Left renal pelvis (tissue), 4 donors: ENCODE results near the gene ZBTB16. TPM values are rescaled to one million over a fixed set of nuclear protein-coding genes. Genes with fewer than 3 reads are reported as not detected.

Experiments used
- DNase-seq, 4 donors: peaks; one replicate each; pipeline ENCODE4 v3.0.0-alpha.2; 2013; ENCODE audit warnings: low read depth in 4 of 4, low spot score in 3 of 4
- polyA plus RNA-seq, 4 donors: library from polyadenylated mRNA; unstranded; fragments of 120-200 nt; gene quantifications; one replicate each; pipeline ENCODE4 v1.2.1, GENCODE V29; 2013; ENCODE audit not compliant: insufficient read length in 4 of 4

Gene ZBTB16
- polyA plus RNA-seq, 4 donors = 1.2 to 1.9 (median 1.4) TPM

- DNase-seq = no peak
Observed at GRCh38 chr11:114081641-114082414, 22.3 kb downstream of the ZBTB16 start.

GRCh38 chr11:114082415-114082748, 22.9 kb downstream of the ZBTB16 start:
- DNase-seq = no peak

- no peak for DNase-seq
Observed at GRCh38 chr11:114082767-114083181, 23.3 kb downstream of the ZBTB16 start.

GRCh38 chr11:114083391-114084252, 24.1 kb downstream of the ZBTB16 start:
- DNase-seq = no peak

- DNase-seq = no peak
Observed at GRCh38 chr11:114084414-114084813, 24.9 kb downstream of the ZBTB16 start.

GRCh38 chr11:114085965-114086793, 26.7 kb downstream of the ZBTB16 start:
- no peak for DNase-seq

- no peak for DNase-seq
Observed at GRCh38 chr11:114087025-114087424, 27.5 kb downstream of the ZBTB16 start.

- DNase-seq = no peak
Observed at GRCh38 chr11:114088216-114088615, 28.7 kb downstream of the ZBTB16 start.

GRCh38 chr11:114088836-114089235, 29.3 kb downstream of the ZBTB16 start:
- no peak for DNase-seq

GRCh38 chr11:114089748-114090147, 30.2 kb downstream of the ZBTB16 start:
- DNase-seq = no peak

GRCh38 chr11:114090225-114090910, 30.9 kb downstream of the ZBTB16 start:
- no peak for DNase-seq

GRCh38 chr11:114090976-114091375, 31.5 kb downstream of the ZBTB16 start:
- no peak for DNase-seq

GRCh38 chr11:114091516-114092397, 32.2 kb downstream of the ZBTB16 start:
- DNase-seq = peak in 1 of 4 donors; percentile 48

- DNase-seq = no peak
Observed at GRCh38 chr11:114092478-114092877, 33.0 kb downstream of the ZBTB16 start.

GRCh38 chr11:114092953-114093352, 33.4 kb downstream of the ZBTB16 start:
- no peak for DNase-seq

- DNase-seq = no peak
Observed at GRCh38 chr11:114094516-114094915, 35.0 kb downstream of the ZBTB16 start.

GRCh38 chr11:114095899-114096298, 36.4 kb downstream of the ZBTB16 start:
- no peak for DNase-seq

GRCh38 chr11:114097832-114098231, 38.3 kb downstream of the ZBTB16 start:
- no peak for DNase-seq

- no peak for DNase-seq
Observed at GRCh38 chr11:114098927-114099326, 39.4 kb downstream of the ZBTB16 start.
